GM23338 (cell line): ENCODE results near the gene SLC36A4. TPM values are rescaled to one million over a fixed set of nuclear protein-coding genes. Genes with fewer than 3 reads are reported as not detected.

Source experiments
- ATAC-seq: fragments of 200-7000 bp; cut with Tn5 transposase; 3 replicates; pipeline ENCODE4 v1.9.1; 2020
- DNase-seq: peaks from one replicate; pipeline ENCODE4 v3.0.0-alpha.2; 2015; ENCODE audit warnings: low spot score
- H2AFZ ChIP-seq: fragments of 200-600 bp; sonication (generic); 2 replicates; pipeline ENCODE4 v1.8.0; 2016; ENCODE audit warnings: antibody characterized with exemption, mild to moderate bottlenecking, moderate library complexity
- H3F3A ChIP-seq: fragments of 200-600 bp; sonication (generic); replicated peaks from 2 replicates; pipeline ENCODE4 v1.8.0; 2017; ENCODE audit warnings: antibody characterized with exemption, mixed run types, low read depth
- H3K27ac ChIP-seq: fragments of 200-600 bp; sonication (generic); 2 replicates; pipeline ENCODE4 v1.6.1; 2016; ENCODE audit warnings: low read depth
- H3K27me3 ChIP-seq: fragments of 200-600 bp; sonication (generic); 2 replicates; pipeline ENCODE4 v1.8.0; 2016; ENCODE audit warnings: mild to moderate bottlenecking, mixed run types, moderate library complexity; ENCODE audit not compliant: insufficient read depth
- H3K36me3 ChIP-seq: fragments of 200-600 bp; sonication (generic); 2 replicates; pipeline ENCODE4 v1.8.0; 2016; ENCODE audit warnings: mild to moderate bottlenecking; ENCODE audit not compliant: insufficient read depth
- H3K4me1 ChIP-seq: fragments of 200-600 bp; sonication (generic); 2 replicates; pipeline ENCODE4 v1.8.0; 2016; ENCODE audit warnings: mild to moderate bottlenecking, moderate library complexity; ENCODE audit not compliant: insufficient read depth
- H3K4me2 ChIP-seq: fragments of 200-600 bp; sonication (generic); 2 replicates; pipeline ENCODE4 v1.7.1; 2017; ENCODE audit warnings: mixed run types
- H3K4me3 ChIP-seq: fragments of 200-600 bp; sonication (generic); 2 replicates; pipeline ENCODE4 v1.6.1; 2016; ENCODE audit warnings: mixed run types
- H3K79me2 ChIP-seq: fragments of 200-600 bp; sonication (generic); replicated peaks from 2 replicates; pipeline ENCODE4 v1.8.0; 2017; ENCODE audit warnings: mild to moderate bottlenecking; ENCODE audit not compliant: insufficient read depth
- H3K9me2 ChIP-seq: fragments of 200-600 bp; sonication (generic); 2 replicates; pipeline ENCODE4 v1.8.0; 2017; ENCODE audit not compliant: insufficient read depth
- H4K20me1 ChIP-seq: fragments of 200-600 bp; sonication (generic); replicated peaks from 2 replicates; pipeline ENCODE4 v1.8.0; 2017; ENCODE audit warnings: mild to moderate bottlenecking; ENCODE audit not compliant: insufficient read depth
- H3K27ac Mint-ChIP-seq: 2 replicates; pipeline ENCODE4 v1.8.0; 2020; ENCODE audit warnings: inconsistent platforms, mild to moderate bottlenecking, moderate library complexity, mixed read lengths
- H3K27me3 Mint-ChIP-seq: 3 replicates; pipeline ENCODE4 v1.8.0; 2022; ENCODE audit warnings: low read depth, mild to moderate bottlenecking, moderate library complexity, mixed read lengths, inconsistent platforms; ENCODE audit not compliant: insufficient read depth, poor library complexity
- H3K36me3 Mint-ChIP-seq: 3 replicates; pipeline ENCODE4 v1.8.0; 2021; ENCODE audit warnings: low read depth, mild to moderate bottlenecking, inconsistent platforms, moderate library complexity, mixed read lengths
- H3K4me1 Mint-ChIP-seq: 3 replicates; pipeline ENCODE4 v1.8.0; 2020; ENCODE audit warnings: mild to moderate bottlenecking, inconsistent platforms, mixed read lengths
- H3K4me3 Mint-ChIP-seq: 3 replicates; pipeline ENCODE4 v1.8.0; 2021; ENCODE audit warnings: moderate library complexity, mild to moderate bottlenecking, inconsistent platforms, mixed read lengths
- H3K9me3 Mint-ChIP-seq: 3 replicates; pipeline ENCODE4 v1.8.0; 2020; ENCODE audit warnings: moderate library complexity, mild to moderate bottlenecking, inconsistent platforms, mixed read lengths
- CREB1 ChIP-seq: fragments of 250-450 bp; sonication (Bioruptor Pico); IDR thresholded peaks from 2 replicates; pipeline ENCODE4 v1.5.0; 2020; ENCODE audit warnings: low read depth, mild to moderate bottlenecking, moderate library complexity
- EZH2 ChIP-seq: fragments of 200-600 bp; sonication (generic); IDR thresholded peaks from one replicate; pipeline ENCODE4 v1.8.0; 2017; ENCODE audit warnings: antibody characterized with exemption, mild to moderate bottlenecking, low read depth; ENCODE audit not compliant: unreplicated experiment
- EZH2phosphoT487 ChIP-seq: fragments of 200-600 bp; sonication (generic); IDR thresholded peaks from one replicate; pipeline ENCODE4 v1.8.1; 2018; ENCODE audit warnings: antibody characterized with exemption; ENCODE audit not compliant: unreplicated experiment
- JUNB ChIP-seq: IDR thresholded peaks from one replicate; pipeline ENCODE4 v1.6.1; 2016; ENCODE audit warnings: antibody characterized with exemption; ENCODE audit not compliant: unreplicated experiment
- ZNF114 ChIP-seq: fragments of 250-450 bp; sonication (Bioruptor Pico); IDR thresholded peaks from 2 replicates; pipeline ENCODE4 v1.5.0; 2020; ENCODE audit warnings: mild to moderate bottlenecking, moderate library complexity
- ZNF331 ChIP-seq: fragments of 250-450 bp; sonication (Bioruptor Pico); IDR thresholded peaks from 2 replicates; pipeline ENCODE4 v1.5.0; 2020; ENCODE audit warnings: low read depth, mild to moderate bottlenecking, moderate library complexity
- polyA plus RNA-seq: library from polyadenylated mRNA; unstranded; fragments of >200 nt; fragmentation: Nextera tagmentation; extraction: Ambion mirVana; gene quantifications from 2 replicates; pipeline ENCODE4 v1.2.1, GENCODE V29; 2016
- total RNA-seq: library from RNA; depleted of rRNA; stranded (reverse); fragments of >200 nt; shearing (Covaris generic); gene quantifications from 2 replicates; pipeline ENCODE4 v1.2.3, GENCODE V29; 2014
- TF ChIP-seq, protein P1 (sequence below): IDR thresholded peaks from 2 replicates; pipeline ENCODE4 v1.6.1; 2016; ENCODE audit warnings: antibody characterized with exemption
- TF ChIP-seq, protein P2 (sequence below): fragments of 250-450 bp; sonication (Bioruptor Pico); IDR thresholded peaks from 2 replicates; pipeline ENCODE4 v1.5.0; 2020; ENCODE audit warnings: mild to moderate bottlenecking, moderate library complexity
- TF ChIP-seq, protein P3 (sequence below), 2 experiments: fragments of 200-600 bp in 1 of 2; sonication (generic) in 1 of 2; conservative IDR thresholded peaks; 2 replicates each; pipeline versions ENCODE4 v1.5.1 to v1.6.1; 2016 to 2017; ENCODE audit warnings: antibody characterized with exemption in 2 of 2, low read depth in 2 of 2, mild to moderate bottlenecking in 2 of 2, moderate library complexity in 1 of 2
- TF ChIP-seq, protein P4 (sequence below): IDR thresholded peaks from one replicate; pipeline ENCODE4 v1.6.1; 2018; ENCODE audit warnings: antibody characterized with exemption; ENCODE audit not compliant: unreplicated experiment

The SLC36A4 gene
- total and polyA plus RNA-seq, 2 experiments from 2014 or later = 24.9 to 34.6 TPM

DNA sequence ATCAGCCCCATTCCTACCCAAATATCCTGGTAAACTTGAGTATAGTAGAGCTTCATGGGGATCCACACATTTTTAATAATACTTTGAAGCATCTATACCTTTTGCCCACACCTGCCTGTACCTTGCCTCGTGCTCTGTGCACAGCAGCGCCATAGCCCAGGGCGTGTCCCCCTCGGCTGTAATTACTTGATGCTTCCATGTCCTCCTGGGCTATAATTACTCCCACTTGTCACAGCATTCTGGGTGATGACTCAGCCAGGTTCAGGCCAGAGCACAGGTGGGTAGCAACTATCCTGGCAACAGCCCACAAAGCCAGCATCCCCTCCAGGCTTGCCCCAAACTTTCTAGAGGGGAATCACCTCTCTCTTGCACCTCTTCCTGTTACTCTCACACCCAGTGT, 23.7 kb upstream of the SLC36A4 start:
- TF ChIP-seq, protein P1, sequence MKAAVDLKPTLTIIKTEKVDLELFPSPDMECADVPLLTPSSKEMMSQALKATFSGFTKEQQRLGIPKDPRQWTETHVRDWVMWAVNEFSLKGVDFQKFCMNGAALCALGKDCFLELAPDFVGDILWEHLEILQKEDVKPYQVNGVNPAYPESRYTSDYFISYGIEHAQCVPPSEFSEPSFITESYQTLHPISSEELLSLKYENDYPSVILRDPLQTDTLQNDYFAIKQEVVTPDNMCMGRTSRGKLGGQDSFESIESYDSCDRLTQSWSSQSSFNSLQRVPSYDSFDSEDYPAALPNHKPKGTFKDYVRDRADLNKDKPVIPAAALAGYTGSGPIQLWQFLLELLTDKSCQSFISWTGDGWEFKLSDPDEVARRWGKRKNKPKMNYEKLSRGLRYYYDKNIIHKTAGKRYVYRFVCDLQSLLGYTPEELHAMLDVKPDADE = no peak
- TF ChIP-seq JUNB (no peak), EZH2phosphoT487 (no peak), ZNF114 (CRISPR knock-in tag) (no peak), EZH2 (no peak), CREB1 (no peak), ZNF331 (no peak)
- TF ChIP-seq, protein P2, sequence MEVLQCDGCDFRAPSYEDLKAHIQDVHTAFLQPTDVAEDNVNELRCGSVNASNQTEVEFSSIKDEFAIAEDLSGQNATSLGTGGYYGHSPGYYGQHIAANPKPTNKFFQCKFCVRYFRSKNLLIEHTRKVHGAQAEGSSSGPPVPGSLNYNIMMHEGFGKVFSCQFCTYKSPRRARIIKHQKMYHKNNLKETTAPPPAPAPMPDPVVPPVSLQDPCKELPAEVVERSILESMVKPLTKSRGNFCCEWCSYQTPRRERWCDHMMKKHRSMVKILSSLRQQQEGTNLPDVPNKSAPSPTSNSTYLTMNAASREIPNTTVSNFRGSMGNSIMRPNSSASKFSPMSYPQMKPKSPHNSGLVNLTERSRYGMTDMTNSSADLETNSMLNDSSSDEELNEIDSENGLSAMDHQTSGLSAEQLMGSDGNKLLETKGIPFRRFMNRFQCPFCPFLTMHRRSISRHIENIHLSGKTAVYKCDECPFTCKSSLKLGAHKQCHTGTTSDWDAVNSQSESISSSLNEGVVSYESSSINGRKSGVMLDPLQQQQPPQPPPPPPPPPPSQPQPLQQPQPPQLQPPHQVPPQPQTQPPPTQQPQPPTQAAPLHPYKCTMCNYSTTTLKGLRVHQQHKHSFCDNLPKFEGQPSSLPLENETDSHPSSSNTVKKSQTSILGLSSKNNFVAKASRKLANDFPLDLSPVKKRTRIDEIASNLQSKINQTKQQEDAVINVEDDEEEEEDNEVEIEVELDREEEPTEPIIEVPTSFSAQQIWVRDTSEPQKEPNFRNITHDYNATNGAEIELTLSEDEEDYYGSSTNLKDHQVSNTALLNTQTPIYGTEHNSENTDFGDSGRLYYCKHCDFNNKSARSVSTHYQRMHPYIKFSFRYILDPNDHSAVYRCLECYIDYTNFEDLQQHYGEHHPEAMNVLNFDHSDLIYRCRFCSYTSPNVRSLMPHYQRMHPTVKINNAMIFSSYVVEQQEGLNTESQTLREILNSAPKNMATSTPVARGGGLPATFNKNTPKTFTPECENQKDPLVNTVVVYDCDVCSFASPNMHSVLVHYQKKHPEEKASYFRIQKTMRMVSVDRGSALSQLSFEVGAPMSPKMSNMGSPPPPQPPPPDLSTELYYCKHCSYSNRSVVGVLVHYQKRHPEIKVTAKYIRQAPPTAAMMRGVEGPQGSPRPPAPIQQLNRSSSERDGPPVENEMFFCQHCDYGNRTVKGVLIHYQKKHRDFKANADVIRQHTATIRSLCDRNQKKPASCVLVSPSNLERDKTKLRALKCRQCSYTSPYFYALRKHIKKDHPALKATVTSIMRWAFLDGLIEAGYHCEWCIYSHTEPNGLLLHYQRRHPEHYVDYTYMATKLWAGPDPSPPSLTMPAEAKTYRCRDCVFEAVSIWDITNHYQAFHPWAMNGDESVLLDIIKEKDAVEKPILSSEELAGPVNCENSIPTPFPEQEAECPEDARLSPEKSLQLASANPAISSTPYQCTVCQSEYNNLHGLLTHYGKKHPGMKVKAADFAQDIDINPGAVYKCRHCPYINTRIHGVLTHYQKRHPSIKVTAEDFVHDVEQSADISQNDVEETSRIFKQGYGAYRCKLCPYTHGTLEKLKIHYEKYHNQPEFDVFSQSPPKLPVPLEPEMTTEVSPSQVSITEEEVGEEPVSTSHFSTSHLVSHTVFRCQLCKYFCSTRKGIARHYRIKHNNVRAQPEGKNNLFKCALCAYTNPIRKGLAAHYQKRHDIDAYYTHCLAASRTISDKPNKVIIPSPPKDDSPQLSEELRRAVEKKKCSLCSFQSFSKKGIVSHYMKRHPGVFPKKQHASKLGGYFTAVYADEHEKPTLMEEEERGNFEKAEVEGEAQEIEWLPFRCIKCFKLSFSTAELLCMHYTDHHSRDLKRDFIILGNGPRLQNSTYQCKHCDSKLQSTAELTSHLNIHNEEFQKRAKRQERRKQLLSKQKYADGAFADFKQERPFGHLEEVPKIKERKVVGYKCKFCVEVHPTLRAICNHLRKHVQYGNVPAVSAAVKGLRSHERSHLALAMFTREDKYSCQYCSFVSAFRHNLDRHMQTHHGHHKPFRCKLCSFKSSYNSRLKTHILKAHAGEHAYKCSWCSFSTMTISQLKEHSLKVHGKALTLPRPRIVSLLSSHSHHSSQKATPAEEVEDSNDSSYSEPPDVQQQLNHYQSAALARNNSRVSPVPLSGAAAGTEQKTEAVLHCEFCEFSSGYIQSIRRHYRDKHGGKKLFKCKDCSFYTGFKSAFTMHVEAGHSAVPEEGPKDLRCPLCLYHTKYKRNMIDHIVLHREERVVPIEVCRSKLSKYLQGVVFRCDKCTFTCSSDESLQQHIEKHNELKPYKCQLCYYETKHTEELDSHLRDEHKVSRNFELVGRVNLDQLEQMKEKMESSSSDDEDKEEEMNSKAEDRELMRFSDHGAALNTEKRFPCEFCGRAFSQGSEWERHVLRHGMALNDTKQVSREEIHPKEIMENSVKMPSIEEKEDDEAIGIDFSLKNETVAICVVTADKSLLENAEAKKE = no peak
- TF ChIP-seq, protein P3, sequence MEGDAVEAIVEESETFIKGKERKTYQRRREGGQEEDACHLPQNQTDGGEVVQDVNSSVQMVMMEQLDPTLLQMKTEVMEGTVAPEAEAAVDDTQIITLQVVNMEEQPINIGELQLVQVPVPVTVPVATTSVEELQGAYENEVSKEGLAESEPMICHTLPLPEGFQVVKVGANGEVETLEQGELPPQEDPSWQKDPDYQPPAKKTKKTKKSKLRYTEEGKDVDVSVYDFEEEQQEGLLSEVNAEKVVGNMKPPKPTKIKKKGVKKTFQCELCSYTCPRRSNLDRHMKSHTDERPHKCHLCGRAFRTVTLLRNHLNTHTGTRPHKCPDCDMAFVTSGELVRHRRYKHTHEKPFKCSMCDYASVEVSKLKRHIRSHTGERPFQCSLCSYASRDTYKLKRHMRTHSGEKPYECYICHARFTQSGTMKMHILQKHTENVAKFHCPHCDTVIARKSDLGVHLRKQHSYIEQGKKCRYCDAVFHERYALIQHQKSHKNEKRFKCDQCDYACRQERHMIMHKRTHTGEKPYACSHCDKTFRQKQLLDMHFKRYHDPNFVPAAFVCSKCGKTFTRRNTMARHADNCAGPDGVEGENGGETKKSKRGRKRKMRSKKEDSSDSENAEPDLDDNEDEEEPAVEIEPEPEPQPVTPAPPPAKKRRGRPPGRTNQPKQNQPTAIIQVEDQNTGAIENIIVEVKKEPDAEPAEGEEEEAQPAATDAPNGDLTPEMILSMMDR (conservative IDR thresholded peaks at IDR 0.05; ENCODE audit: low read depth in 2 of 2) = no peak
- TF ChIP-seq, protein P4, sequence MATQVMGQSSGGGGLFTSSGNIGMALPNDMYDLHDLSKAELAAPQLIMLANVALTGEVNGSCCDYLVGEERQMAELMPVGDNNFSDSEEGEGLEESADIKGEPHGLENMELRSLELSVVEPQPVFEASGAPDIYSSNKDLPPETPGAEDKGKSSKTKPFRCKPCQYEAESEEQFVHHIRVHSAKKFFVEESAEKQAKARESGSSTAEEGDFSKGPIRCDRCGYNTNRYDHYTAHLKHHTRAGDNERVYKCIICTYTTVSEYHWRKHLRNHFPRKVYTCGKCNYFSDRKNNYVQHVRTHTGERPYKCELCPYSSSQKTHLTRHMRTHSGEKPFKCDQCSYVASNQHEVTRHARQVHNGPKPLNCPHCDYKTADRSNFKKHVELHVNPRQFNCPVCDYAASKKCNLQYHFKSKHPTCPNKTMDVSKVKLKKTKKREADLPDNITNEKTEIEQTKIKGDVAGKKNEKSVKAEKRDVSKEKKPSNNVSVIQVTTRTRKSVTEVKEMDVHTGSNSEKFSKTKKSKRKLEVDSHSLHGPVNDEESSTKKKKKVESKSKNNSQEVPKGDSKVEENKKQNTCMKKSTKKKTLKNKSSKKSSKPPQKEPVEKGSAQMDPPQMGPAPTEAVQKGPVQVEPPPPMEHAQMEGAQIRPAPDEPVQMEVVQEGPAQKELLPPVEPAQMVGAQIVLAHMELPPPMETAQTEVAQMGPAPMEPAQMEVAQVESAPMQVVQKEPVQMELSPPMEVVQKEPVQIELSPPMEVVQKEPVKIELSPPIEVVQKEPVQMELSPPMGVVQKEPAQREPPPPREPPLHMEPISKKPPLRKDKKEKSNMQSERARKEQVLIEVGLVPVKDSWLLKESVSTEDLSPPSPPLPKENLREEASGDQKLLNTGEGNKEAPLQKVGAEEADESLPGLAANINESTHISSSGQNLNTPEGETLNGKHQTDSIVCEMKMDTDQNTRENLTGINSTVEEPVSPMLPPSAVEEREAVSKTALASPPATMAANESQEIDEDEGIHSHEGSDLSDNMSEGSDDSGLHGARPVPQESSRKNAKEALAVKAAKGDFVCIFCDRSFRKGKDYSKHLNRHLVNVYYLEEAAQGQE = no peak
- Histone ChIP-seq H4K20me1 (no peaks in the 10 kb centered on the region), H3K4me2 (no peak overlapping the region), H2AFZ (no peak overlapping the region), H3K4me3 (no peak overlapping the region), H3K27ac (no peak overlapping the region), H3K36me3 (no peaks in the 10 kb centered on the region), H3K79me2 (no peaks in the 10 kb centered on the region), H3K27me3 (no peaks in the 10 kb centered on the region), H3F3A (no peaks in the 10 kb centered on the region), H3K9me2 (no peaks in the 10 kb centered on the region), H3K4me1 (no peaks in the 10 kb centered on the region)
- ATAC-seq (no peak), DNase-seq (no peak)
- peaks cover 4% of the 10 kb centered on the region; the same call in 2 of the 3 replicates for H3K4me1 Mint-ChIP-seq
- H3K36me3 Mint-ChIP-seq = no peaks in the 10 kb centered on the region
- H3K4me3 Mint-ChIP-seq = no peak overlapping the region
- no peaks in the 10 kb centered on the region for H3K9me3 Mint-ChIP-seq
- H3K27me3 Mint-ChIP-seq = no peaks in the 10 kb centered on the region
- H3K27ac Mint-ChIP-seq = no peak overlapping the region
